PFSK-1 (cell line): Measurements from ENCODE around the gene PZP.

Experiments used
- FOXP2 ChIP-seq: optimal IDR thresholded peaks from 2 replicates; pipeline ENCODE3; 2011; ENCODE audit warnings: borderline replicate concordance, control low read depth, inconsistent platforms; ENCODE audit not compliant: insufficient read depth; ENCODE audit errors: extremely low read length, extremely low read depth
- POLR2AphosphoS5 ChIP-seq: IDR thresholded peaks from 2 replicates; pipeline ENCODE4 v1.6.1; 2012; ENCODE audit warnings: low read depth, mild to moderate bottlenecking, control low read depth, low read length, moderate library complexity
- REST ChIP-seq, 2 experiments: IDR thresholded peaks; 2 replicates each; pipeline versions ENCODE4 v1.6.1 to v1.8.0; 2011 to 2012; ENCODE audit warnings: low read depth in 2 of 2, low read length in 2 of 2, control low read depth in 1 of 2, inconsistent platforms in 1 of 2, mild to moderate bottlenecking in 1 of 2, moderate library complexity in 1 of 2; ENCODE audit not compliant: insufficient read depth in 1 of 2
- SIN3A ChIP-seq: IDR thresholded peaks from 2 replicates; pipeline ENCODE4 v1.6.1; 2012; ENCODE audit warnings: mild to moderate bottlenecking, low read length, moderate library complexity, borderline replicate concordance; ENCODE audit not compliant: insufficient read depth
- TAF1 ChIP-seq: IDR thresholded peaks from 2 replicates; pipeline ENCODE4 v1.6.1; 2012; ENCODE audit warnings: low read length, control low read depth, borderline replicate concordance; ENCODE audit not compliant: insufficient read depth

Gene PZP

GRCh38 chr12:9127484-9127883, 80.7 kb downstream of the PZP start:
- TF ChIP-seq TAF1 (no peak), SIN3A (no peak), POLR2AphosphoS5 (no peak), FOXP2 (no peak), REST (IDR thresholded peaks at IDR 0.05; ENCODE audit: insufficient read depth in 1 of 2, low read depth in 2 of 2, low read length in 2 of 2) (no peak)

GRCh38 chr12:9124383-9125031, 83.7 kb downstream of the PZP start:
- TF ChIP-seq FOXP2 (no peak), SIN3A (no peak), POLR2AphosphoS5 (no peak), TAF1 (no peak), REST (IDR thresholded peaks at IDR 0.05; ENCODE audit: insufficient read depth in 1 of 2, low read depth in 2 of 2, low read length in 2 of 2) (no peak)

- TF ChIP-seq REST (IDR thresholded peaks at IDR 0.05; ENCODE audit: insufficient read depth in 1 of 2, low read depth in 2 of 2, low read length in 2 of 2) (no peak), SIN3A (no peak), FOXP2 (no peak), POLR2AphosphoS5 (no peak), TAF1 (no peak)
These were observed 84.3 kb downstream of the PZP start for GRCh38 chr12:9123781-9124382.

- TF ChIP-seq SIN3A (no peak), REST (IDR thresholded peaks at IDR 0.05; ENCODE audit: insufficient read depth in 1 of 2, low read depth in 2 of 2, low read length in 2 of 2) (no peak), POLR2AphosphoS5 (no peak)
These were observed 86.0 kb downstream of the PZP start for GRCh38 chr12:9122091-9122609.
